SH-SY5Y (cell line): ENCODE data around the gene MAP4K1.

ENCODE experiments used
- GATA2 ChIP-seq: IDR thresholded peaks from 2 replicates; pipeline ENCODE4 v1.6.1; 2011; ENCODE audit warnings: mild to moderate bottlenecking, low read depth, low read length
- GATA3 ChIP-seq: IDR thresholded peaks from 2 replicates; pipeline ENCODE4 v1.6.1; 2011; ENCODE audit warnings: low read depth, mild to moderate bottlenecking, low read length, moderate library complexity

GRCh38 chr19:38663957-38664502 is 46.3 kb upstream of the MAP4K1 start:
- TF ChIP-seq GATA3 (no peak), GATA2 (no peak)
